ENCODE results near the gene CD44. TPM values are rescaled to one million over a fixed set of nuclear protein-coding genes. Genes with fewer than 3 reads are reported as not detected.

The CD44 gene
- polyA plus RNA-seq, 2 of the 4 experiments (the other 2 are of a cell fraction), result 309 to 585 TPM

GRCh38 chr11:35183326-35183925, 44.5 kb downstream of the CD44 start (continued):
- TF ChIP-seq RARB (CRISPR knock-in tag; IDR thresholded peaks at IDR 0.05), result no peak
- TF ChIP-seq FOSB (CRISPR knock-in tag; IDR thresholded peaks at IDR 0.05), result no peak
- TF ChIP-seq CBX2 (IDR thresholded peaks at IDR 0.05; ENCODE audit: borderline replicate concordance, low read depth), result no peak
- TF ChIP-seq HEYL (CRISPR knock-in tag; IDR thresholded peaks at IDR 0.05), result no peak
- no peak for TF ChIP-seq EHMT2 (IDR thresholded peaks at IDR 0.05; ENCODE audit: low read depth)

- POLR2A ChIA-PET, result no interaction called here
- no peak for ATAC-seq
Measured at GRCh38 chr11:35185696-35186095, 46.7 kb downstream of the CD44 start.

GRCh38 chr11:35187996-35188395, 49.0 kb downstream of the CD44 start:
- no peaks in the 10 kb centered on the region for H3K9me3 ChIP-seq
- POLR2A ChIA-PET, result no interaction called here
- FAIRE-seq (no peak), ATAC-seq (no peak), DNase-seq (ENCODE audit: low read depth in 1 of 2, low spot score in 1 of 2) (no peak)
- peaks cover 6% of the 10 kb centered on the region; the same call in 1 of the 3 replicates for H3K4me1 ChIP-seq
- H3K27ac ChIP-seq, result peak overlapping the region in 1 of 2 experiments; percentile 9; a peak in 1 of 6 replicates
- TF ChIP-seq RFX5 (IDR thresholded peaks at IDR 0.05) (no peak), JUNB (IDR thresholded peaks at IDR 0.05) (no peak), SMC3 (IDR thresholded peaks at IDR 0.05) (no peak), EP300 (IDR thresholded peaks at IDR 0.05) (no peak), KDM5A (IDR thresholded peaks at IDR 0.05) (no peak), CHD2 (IDR thresholded peaks at IDR 0.05; ENCODE audit: low read length, partially characterized antibody) (no peak), HES2 (IDR thresholded peaks at IDR 0.05) (no peak), EHF (CRISPR knock-in tag; IDR thresholded peaks at IDR 0.05) (no peak), POLR2AphosphoS2 (conservative IDR thresholded peaks at IDR 0.05; ENCODE audit: low read length) (no peak), ZFP36 (IDR thresholded peaks at IDR 0.05; ENCODE audit: borderline replicate concordance, partially characterized antibody) (no peak), POLR2A (IDR thresholded peaks at IDR 0.05; ENCODE audit: low read length) (no peak), RAD21 (conservative IDR thresholded peaks at IDR 0.05 in 1 of 2, IDR thresholded peaks at IDR 0.05 in 1 of 2) (no peak), HOXB5 (CRISPR knock-in tag; IDR thresholded peaks at IDR 0.05) (no peak), ESRRA (IDR thresholded peaks at IDR 0.05; ENCODE audit: borderline replicate concordance, low read length) (no peak), NFE2L2 (conservative IDR thresholded peaks at IDR 0.05; ENCODE audit: low read length) (no peak), ZSCAN20 (CRISPR knock-in tag; IDR thresholded peaks at IDR 0.05) (no peak), NR3C1 (IDR thresholded peaks at IDR 0.05) (no peak)
- TF ChIP-seq, protein P1, sequence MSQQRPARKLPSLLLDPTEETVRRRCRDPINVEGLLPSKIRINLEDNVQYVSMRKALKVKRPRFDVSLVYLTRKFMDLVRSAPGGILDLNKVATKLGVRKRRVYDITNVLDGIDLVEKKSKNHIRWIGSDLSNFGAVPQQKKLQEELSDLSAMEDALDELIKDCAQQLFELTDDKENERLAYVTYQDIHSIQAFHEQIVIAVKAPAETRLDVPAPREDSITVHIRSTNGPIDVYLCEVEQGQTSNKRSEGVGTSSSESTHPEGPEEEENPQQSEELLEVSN (IDR thresholded peaks at IDR 0.05; ENCODE audit: borderline replicate concordance, low read depth), result no peak
- H3K4me2 ChIP-seq, result no peak overlapping the region
- no peak overlapping the region for H3K4me3 ChIP-seq
- CTCF ChIA-PET, result interaction anchor here (1.0 kb wide), 2 partner anchors 176 to 200 kb away, joined by 3 read pairs; no protein-coding TSS in a partner anchor
- WGBS (ENCODE audit: missing lambda C conversion rate), result 90% methylated on average over 3 of the region's 3 CpGs

More at GRCh38 chr11:35185696-35186095, 46.7 kb downstream of the CD44 start:
- no peak for TF ChIP-seq FOSB (CRISPR knock-in tag; IDR thresholded peaks at IDR 0.05)
- TF ChIP-seq TP53 (CRISPR knock-in tag; IDR thresholded peaks at IDR 0.05), result no peak
- TF ChIP-seq HEYL (CRISPR knock-in tag; IDR thresholded peaks at IDR 0.05), result no peak
- TF ChIP-seq RFX5 (IDR thresholded peaks at IDR 0.05), result no peak
- TF ChIP-seq CBX2 (IDR thresholded peaks at IDR 0.05; ENCODE audit: borderline replicate concordance, low read depth), result no peak
- TF ChIP-seq RAD21 (conservative IDR thresholded peaks at IDR 0.05 in 1 of 2, IDR thresholded peaks at IDR 0.05 in 1 of 2), result no peak
- H3K4me3 ChIP-seq, result no peak overlapping the region
- 0 out of 6 replicates have a peak overlapping the region, but pooled peaks of 1 of the 2 experiments have one; percentile 1 for H3K27ac ChIP-seq
- no peak for DNase-seq (ENCODE audit: low read depth in 1 of 2, low spot score in 1 of 2)
- FAIRE-seq, result no peak
- no peak overlapping the region for H3K4me2 ChIP-seq
- WGBS (ENCODE audit: missing lambda C conversion rate), result 60% methylated on average over 2 of the region's 2 CpGs
- no peaks in the 10 kb centered on the region for H3K9me3 ChIP-seq
- CTCF ChIA-PET, result interaction anchor here (1.0 kb wide), 1 partner anchor 12 kb away, joined by 3 read pairs; no protein-coding TSS in a partner anchor
- peaks cover 6% of the 10 kb centered on the region for H3K4me1 ChIP-seq

Measured in A549 (cell line).